Natural killer cell (primary cell): ENCODE measurements around the gene PNLIPRP2. TPM values are rescaled to one million over a fixed set of nuclear protein-coding genes. Genes with fewer than 3 reads are reported as not detected.

ENCODE experiments used
- ATAC-seq, 3 donors: fragments of 150-1000 bp in 2 of 3; fragments of 200-7000 bp in 1 of 3; cut with Tn5 transposase; 1 replicate in 1 of 3; 2 replicates in 2 of 3; pipeline ENCODE4 v1.10.0; 2021; ENCODE audit warnings: mild to moderate bottlenecking in 2 of 3, moderate library complexity in 2 of 3
- DNase-seq, 2 donors: peaks; one replicate each; pipeline versions ENCODE4 v3.0.0 to v3.0.0-alpha.2; 2013 to 2021; ENCODE audit warnings: mixed read lengths in 1 of 2
- H3K27ac ChIP-seq: one replicate; pipeline ENCODE4 v1.5.1; 2013; ENCODE audit warnings: mild to moderate bottlenecking, low read length
- H3K27me3 ChIP-seq: one replicate; pipeline ENCODE4 v1.6.1; 2013; ENCODE audit warnings: low read length; ENCODE audit not compliant: control insufficient read depth, insufficient read depth
- H3K36me3 ChIP-seq: one replicate; pipeline ENCODE4 v1.6.1; 2013; ENCODE audit warnings: low read length; ENCODE audit not compliant: control insufficient read depth, insufficient read depth
- H3K4me1 ChIP-seq: one replicate; pipeline ENCODE4 v1.6.1; 2013; ENCODE audit warnings: low read length; ENCODE audit not compliant: control insufficient read depth, insufficient read depth
- H3K4me3 ChIP-seq: one replicate; pipeline ENCODE4 v1.5.1; 2013; ENCODE audit warnings: low read length
- H3K9me3 ChIP-seq: one replicate; pipeline ENCODE4 v1.6.1; 2013; ENCODE audit warnings: low read length; ENCODE audit not compliant: control insufficient read depth, insufficient read depth
- H3K27ac Mint-ChIP-seq, 2 donors: one replicate each; pipeline ENCODE4 v1.8.0; 2022; ENCODE audit warnings: mild to moderate bottlenecking in 2 of 2, mixed read lengths in 2 of 2, moderate library complexity in 1 of 2
- H3K27me3 Mint-ChIP-seq, 2 donors: one replicate each; pipeline ENCODE4 v1.8.0; 2022; ENCODE audit warnings: low read depth in 2 of 2, mixed read lengths in 2 of 2
- H3K36me3 Mint-ChIP-seq: one replicate; pipeline ENCODE4 v1.8.0; 2022; ENCODE audit warnings: mixed read lengths
- H3K4me1 Mint-ChIP-seq, 2 donors: one replicate each; pipeline ENCODE4 v1.8.0; 2022; ENCODE audit warnings: mixed read lengths in 2 of 2
- H3K4me3 Mint-ChIP-seq: one replicate; pipeline ENCODE4 v1.8.0; 2022; ENCODE audit warnings: mild to moderate bottlenecking, moderate library complexity, mixed read lengths
- H3K9me3 Mint-ChIP-seq, 2 donors: one replicate each; pipeline ENCODE4 v1.8.0; 2022; ENCODE audit warnings: mixed read lengths in 2 of 2
- WGBS: methylation state at CpG from one replicate; pipeline ENCODE4 v1.1.7; 2013; ENCODE audit warnings: missing lambda C conversion rate; ENCODE audit not compliant: insufficient coverage; 5-methylcytosine and 5-hydroxymethylcytosine counted together
- intact Hi-C: fragments of 100-400 bp; cut with micrococcal nuclease; formaldehyde crosslinking; loops from one replicate; pipeline ENCODE4 v1.14.2; 2022
- total RNA-seq, 4 donors: library from RNA; stranded (reverse); fragments of 120-200 nt in 1 of 4; gene quantifications; one replicate each; pipeline versions ENCODE4 v1.2.3 to v1.2.4, GENCODE V29; 2013 to 2022
- TF ChIP-seq, protein P1 (sequence below): fragments of 200-600 bp; IDR thresholded peaks from one replicate; pipeline ENCODE4 v1.8.0; 2022; ENCODE audit warnings: antibody characterized with exemption

The PNLIPRP2 gene
- total RNA-seq, 3 donors from 2014 or later (not counting 1 experiment from before 2014, with no cell fraction given), result not detected

GRCh38 chr10:116593139-116593740 is 27.5 kb upstream of the PNLIPRP2 start:
- no peak overlapping the region for H3K27ac Mint-ChIP-seq
- no peak overlapping the region for H3K4me3 ChIP-seq
- no peaks in the 10 kb centered on the region for H3K27me3 ChIP-seq
- H3K27ac ChIP-seq, result no peak overlapping the region
- H3K4me1 Mint-ChIP-seq, result no peaks in the 10 kb centered on the region
- no peak overlapping the region for H3K4me3 Mint-ChIP-seq
- intact Hi-C loops, result no loop called here
- no peaks in the 10 kb centered on the region for H3K36me3 ChIP-seq
- no peaks in the 10 kb centered on the region for H3K4me1 ChIP-seq
- 81% methylated on average over 5 of the region's 5 CpGs for WGBS
- peaks cover 0 to 2% of the 10 kb centered on the region in 2 donors for H3K9me3 Mint-ChIP-seq
- no peaks in the 10 kb centered on the region for H3K36me3 Mint-ChIP-seq
- no peaks in the 10 kb centered on the region for H3K9me3 ChIP-seq
- no peak for ATAC-seq
- DNase-seq, result no peak
- TF ChIP-seq, protein P1, sequence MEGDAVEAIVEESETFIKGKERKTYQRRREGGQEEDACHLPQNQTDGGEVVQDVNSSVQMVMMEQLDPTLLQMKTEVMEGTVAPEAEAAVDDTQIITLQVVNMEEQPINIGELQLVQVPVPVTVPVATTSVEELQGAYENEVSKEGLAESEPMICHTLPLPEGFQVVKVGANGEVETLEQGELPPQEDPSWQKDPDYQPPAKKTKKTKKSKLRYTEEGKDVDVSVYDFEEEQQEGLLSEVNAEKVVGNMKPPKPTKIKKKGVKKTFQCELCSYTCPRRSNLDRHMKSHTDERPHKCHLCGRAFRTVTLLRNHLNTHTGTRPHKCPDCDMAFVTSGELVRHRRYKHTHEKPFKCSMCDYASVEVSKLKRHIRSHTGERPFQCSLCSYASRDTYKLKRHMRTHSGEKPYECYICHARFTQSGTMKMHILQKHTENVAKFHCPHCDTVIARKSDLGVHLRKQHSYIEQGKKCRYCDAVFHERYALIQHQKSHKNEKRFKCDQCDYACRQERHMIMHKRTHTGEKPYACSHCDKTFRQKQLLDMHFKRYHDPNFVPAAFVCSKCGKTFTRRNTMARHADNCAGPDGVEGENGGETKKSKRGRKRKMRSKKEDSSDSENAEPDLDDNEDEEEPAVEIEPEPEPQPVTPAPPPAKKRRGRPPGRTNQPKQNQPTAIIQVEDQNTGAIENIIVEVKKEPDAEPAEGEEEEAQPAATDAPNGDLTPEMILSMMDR, result no peak
- no peaks in the 10 kb centered on the region for H3K27me3 Mint-ChIP-seq

DNA sequence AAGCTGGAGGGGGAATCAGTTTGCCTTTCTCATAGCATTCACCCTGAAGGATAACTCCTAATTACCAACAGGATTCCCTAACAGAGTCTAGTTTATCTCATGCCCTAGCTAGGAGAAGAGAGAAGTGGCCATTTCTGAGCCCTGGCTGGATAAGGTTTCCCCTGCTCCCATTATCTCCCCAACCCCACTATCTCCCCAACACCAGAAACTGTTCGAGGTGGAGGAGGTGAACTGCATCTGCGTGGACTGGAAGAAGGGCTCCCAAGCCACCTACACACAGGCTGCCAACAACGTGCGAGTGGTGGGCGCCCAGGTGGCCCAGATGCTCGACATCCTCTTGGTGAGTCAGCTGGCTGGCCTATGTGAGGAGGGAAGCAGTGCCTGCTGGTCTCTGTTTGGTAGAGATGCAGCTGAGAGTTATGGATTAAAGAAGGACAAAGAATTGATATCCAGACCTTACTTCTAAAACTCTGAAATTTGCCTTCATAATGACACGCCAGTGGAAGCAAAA is 26.2 kb upstream of the PNLIPRP2 start:
- no peak for DNase-seq
- peaks cover 0 to 2% of the 10 kb centered on the region in 2 donors for H3K9me3 Mint-ChIP-seq
- no peak overlapping the region for H3K4me3 Mint-ChIP-seq
- 89% methylated on average over 6 of the region's 7 CpGs for WGBS
- TF ChIP-seq, protein P1, result no peak
- H3K27me3 Mint-ChIP-seq, result no peaks in the 10 kb centered on the region
- no peaks in the 10 kb centered on the region for H3K4me1 Mint-ChIP-seq
- H3K36me3 ChIP-seq, result no peaks in the 10 kb centered on the region
- H3K9me3 ChIP-seq, result no peaks in the 10 kb centered on the region
- H3K27ac ChIP-seq, result no peak overlapping the region
- H3K4me3 ChIP-seq, result no peak overlapping the region
- no peaks in the 10 kb centered on the region for H3K4me1 ChIP-seq
- no peaks in the 10 kb centered on the region for H3K27me3 ChIP-seq
- no peaks in the 10 kb centered on the region for H3K36me3 Mint-ChIP-seq
- intact Hi-C loops, result no loop called here
- ATAC-seq, result no peak
- H3K27ac Mint-ChIP-seq, result no peak overlapping the region

- H3K4me3 Mint-ChIP-seq, result no peak overlapping the region
- no peaks in the 10 kb centered on the region for H3K36me3 Mint-ChIP-seq
- ATAC-seq (no peak), DNase-seq (no peak)
- no peaks in the 10 kb centered on the region for H3K36me3 ChIP-seq
- no peaks in the 10 kb centered on the region for H3K4me1 Mint-ChIP-seq
- peaks cover 0 to 2% of the 10 kb centered on the region in 2 donors for H3K9me3 Mint-ChIP-seq
- intact Hi-C loops, result no loop called here
- TF ChIP-seq, protein P1, result no peak
- WGBS, result 72% methylated on average over 2 of the region's 2 CpGs
- H3K27ac Mint-ChIP-seq, result no peak overlapping the region
- no peaks in the 10 kb centered on the region for H3K9me3 ChIP-seq
- H3K4me3 ChIP-seq, result no peak overlapping the region
- no peaks in the 10 kb centered on the region for H3K4me1 ChIP-seq
- H3K27ac ChIP-seq, result no peak overlapping the region
- no peaks in the 10 kb centered on the region for H3K27me3 ChIP-seq
- H3K27me3 Mint-ChIP-seq, result no peaks in the 10 kb centered on the region
Measured at GRCh38 chr10:116596062-116596461, 24.7 kb upstream of the PNLIPRP2 start.

DNA sequence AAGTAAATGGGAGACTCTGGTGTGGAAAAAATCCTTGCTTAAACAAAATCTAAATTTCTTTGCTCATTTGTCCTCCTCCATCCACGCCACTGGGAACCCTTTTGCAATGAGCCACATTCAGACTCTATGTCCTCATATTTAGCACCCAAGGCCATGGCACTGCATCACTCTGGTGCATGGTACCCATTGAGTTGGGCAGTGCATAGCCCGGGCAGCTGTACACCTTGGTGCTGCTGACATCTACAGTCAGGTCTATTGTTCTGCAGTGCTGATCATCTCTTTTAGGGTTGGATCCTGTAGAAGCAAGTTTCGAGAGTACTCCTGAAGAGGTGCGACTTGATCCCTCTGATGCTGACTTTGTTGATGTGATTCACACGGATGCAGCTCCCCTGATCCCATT is 23.2 kb upstream of the PNLIPRP2 start:
- 73% methylated on average over 5 of the region's 5 CpGs for WGBS
- TF ChIP-seq, protein P1, result no peak
- Histone ChIP-seq H3K9me3 (no peaks in the 10 kb centered on the region), H3K36me3 (no peaks in the 10 kb centered on the region), H3K27me3 (no peaks in the 10 kb centered on the region), H3K4me3 (no peak overlapping the region), H3K4me1 (no peaks in the 10 kb centered on the region), H3K27ac (no peak overlapping the region)
- no peaks in the 10 kb centered on the region for H3K4me1 Mint-ChIP-seq
- no peaks in the 10 kb centered on the region for H3K36me3 Mint-ChIP-seq
- DNase-seq, result no peak
- peaks cover 0 to 2% of the 10 kb centered on the region in 2 donors for H3K9me3 Mint-ChIP-seq
- no peak overlapping the region for H3K4me3 Mint-ChIP-seq
- H3K27ac Mint-ChIP-seq, result no peak overlapping the region
- ATAC-seq, result no peak
- no peaks in the 10 kb centered on the region for H3K27me3 Mint-ChIP-seq
- intact Hi-C loops, result no loop called here
